C4-2B (cell line): ENCODE measurements around the gene MAP4K1.
"Not testable (repeated sequence)": the region's sequence is repeated elsewhere in the genome, so short reads cannot be mapped to it uniquely, and the experiment has no call there.

Source experiments
- H3K27ac ChIP-seq: fragments of 450-650 bp; 2 replicates; pipeline ENCODE4 v1.5.1; 2017
- ZFX ChIP-seq: fragments of 450-650 bp; IDR thresholded peaks from 2 replicates; pipeline ENCODE4 v1.6.1; 2017
- TF ChIP-seq, protein P1 (sequence below): fragments of 450-650 bp; conservative IDR thresholded peaks from 2 replicates; pipeline ENCODE4 v1.5.1; 2017; ENCODE audit warnings: mild to moderate bottlenecking

MAP4K1 gene

DNA sequence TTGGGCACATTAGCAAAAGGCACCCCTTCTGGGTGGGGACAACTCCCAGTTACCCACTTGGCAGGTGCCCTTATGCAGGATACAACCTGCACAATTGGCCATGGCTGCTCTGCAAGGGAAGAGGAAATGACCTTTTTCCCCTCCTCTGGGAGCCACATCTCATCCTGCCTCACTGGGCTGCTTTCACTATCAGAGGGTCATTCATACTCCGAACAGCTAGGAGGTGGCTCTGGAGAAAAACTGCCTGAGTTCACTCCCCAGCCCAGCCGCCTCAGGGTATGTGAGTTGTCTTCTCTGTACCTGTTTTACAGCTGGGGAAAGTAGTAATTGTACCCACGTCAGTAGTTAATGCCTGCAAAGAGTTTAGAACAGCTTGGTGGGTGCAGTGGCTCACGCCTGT lies 22.6 kb upstream of the MAP4K1 start:
- H3K27ac ChIP-seq: no peak overlapping the region
- TF ChIP-seq, protein P1, sequence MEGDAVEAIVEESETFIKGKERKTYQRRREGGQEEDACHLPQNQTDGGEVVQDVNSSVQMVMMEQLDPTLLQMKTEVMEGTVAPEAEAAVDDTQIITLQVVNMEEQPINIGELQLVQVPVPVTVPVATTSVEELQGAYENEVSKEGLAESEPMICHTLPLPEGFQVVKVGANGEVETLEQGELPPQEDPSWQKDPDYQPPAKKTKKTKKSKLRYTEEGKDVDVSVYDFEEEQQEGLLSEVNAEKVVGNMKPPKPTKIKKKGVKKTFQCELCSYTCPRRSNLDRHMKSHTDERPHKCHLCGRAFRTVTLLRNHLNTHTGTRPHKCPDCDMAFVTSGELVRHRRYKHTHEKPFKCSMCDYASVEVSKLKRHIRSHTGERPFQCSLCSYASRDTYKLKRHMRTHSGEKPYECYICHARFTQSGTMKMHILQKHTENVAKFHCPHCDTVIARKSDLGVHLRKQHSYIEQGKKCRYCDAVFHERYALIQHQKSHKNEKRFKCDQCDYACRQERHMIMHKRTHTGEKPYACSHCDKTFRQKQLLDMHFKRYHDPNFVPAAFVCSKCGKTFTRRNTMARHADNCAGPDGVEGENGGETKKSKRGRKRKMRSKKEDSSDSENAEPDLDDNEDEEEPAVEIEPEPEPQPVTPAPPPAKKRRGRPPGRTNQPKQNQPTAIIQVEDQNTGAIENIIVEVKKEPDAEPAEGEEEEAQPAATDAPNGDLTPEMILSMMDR: no peak
- TF ChIP-seq ZFX: no peak

DNA sequence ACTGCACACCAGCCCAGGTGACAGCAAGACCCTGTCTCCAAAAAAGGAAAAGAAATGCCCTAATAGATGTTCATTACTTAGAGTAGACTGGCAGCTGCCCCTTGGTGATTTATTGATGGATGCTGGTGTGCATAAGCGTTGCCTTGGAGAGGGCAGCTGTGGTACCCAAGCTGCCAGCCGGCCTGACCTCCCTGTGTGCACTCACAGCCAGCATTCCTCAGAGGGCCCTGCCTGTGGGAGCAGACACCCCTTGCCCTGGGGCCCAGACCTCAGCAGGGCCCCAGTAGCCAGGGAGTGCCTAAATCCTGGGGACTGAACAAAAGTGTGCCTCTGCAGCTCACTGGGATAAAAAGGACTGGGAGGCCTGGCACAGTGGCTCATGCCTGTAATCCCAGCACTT lies 21.9 kb upstream of the MAP4K1 start:
- TF ChIP-seq, protein P1: no peak
- TF ChIP-seq ZFX: no peak
- H3K27ac ChIP-seq: no peak overlapping the region

DNA sequence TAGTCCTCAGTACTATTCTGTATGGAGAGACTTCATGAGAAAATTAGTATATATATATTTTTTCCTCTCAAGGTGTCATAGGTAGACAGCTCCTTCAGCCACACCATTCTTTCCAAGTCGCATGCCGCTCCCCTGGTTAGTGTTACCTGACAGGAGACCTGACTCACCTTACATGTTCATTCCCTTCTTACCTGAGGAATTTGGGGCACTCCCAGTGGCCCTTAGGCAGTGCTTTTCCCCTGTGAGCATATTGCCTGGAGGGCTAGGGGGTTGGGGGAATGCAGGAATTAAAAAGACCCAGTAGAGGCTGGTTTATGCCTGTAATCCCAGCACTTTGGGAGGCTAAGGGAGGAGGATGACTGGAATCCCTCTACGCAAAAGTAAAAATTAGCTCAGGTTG lies 20.7 kb upstream of the MAP4K1 start:
- TF ChIP-seq, protein P1: no peak

DNA sequence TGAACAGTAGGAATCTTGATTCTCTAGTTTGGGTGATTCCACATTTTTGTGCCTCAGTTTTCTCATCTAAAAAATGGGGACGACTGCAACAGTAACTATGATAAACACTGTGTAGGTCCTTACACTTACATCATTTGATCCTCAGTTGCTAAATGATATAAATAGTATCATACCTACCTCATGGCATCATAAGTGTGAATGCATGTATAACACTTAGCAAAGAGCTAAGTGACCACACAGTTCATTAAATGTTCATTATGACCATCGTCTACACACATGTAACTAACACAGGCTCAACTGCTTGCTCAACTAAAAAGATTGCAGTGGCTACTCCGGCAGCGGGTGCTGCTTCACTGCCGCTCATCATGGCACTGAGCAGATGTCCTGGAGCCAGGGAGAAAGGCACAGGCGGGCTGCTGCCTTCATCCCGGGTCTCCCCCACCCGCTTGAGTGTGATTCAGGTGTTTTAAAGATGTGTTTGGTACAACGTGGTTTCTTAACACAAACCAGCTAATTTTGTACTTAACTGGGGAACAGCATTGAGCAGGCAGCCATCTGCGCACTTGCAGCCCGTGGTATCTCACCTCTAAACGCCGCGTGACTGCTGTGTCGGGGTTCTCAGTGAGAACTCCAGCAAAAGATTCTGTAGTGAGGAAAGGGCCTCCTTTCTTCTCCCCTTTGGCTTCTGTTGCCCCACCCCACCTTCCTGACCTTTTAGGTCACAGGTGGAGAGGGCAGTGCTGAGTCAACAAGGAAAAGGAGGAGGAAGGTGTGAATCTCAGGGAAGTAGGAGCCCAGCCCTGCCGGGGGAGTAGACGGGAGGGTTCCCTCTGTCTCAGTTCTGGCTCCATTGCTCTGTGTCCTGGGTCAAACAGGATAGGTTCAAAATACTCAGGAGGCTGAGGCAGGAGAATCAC lies 18.0 kb upstream of the MAP4K1 start:
- H3K27ac ChIP-seq: no peak overlapping the region

More for the DNA sequence above, 20.7 kb upstream of the MAP4K1 start:
- H3K27ac ChIP-seq: no peak overlapping the region

DNA sequence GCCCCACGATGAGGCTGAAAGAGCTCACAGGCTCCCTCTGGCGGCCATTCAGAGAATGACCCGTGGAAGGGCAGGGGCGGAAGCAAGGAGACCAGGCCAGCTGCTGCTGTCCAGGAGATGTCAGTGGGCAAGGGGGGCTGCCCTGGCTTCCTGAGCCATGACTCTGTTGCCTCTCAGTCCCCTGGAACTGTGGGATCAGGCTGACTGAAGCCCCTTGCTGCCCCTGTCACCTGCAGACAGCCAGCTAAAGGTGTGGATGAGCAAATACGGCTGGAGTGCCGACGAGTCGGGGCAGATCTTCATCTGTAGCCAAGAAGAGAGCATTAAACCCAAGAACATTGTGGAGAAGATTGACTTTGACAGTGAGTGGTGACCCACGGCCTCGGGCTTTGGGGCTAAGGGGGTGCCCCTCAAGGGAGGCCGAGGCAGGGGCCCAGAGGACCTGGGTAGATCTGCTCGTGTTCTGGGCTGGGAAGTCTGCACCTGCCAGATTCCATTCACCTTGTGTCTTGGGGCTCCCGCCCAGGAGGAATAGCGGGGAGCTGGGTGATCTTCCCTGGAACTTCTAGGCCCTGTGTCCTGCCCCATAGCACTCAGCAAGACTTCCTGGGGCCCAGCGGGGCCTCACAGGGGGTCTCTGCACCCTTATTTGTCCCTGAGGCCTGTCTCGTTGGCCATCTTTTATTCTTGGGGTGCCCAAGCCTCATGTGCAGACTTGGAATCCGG lies 17.2 kb upstream of the MAP4K1 start:
- TF ChIP-seq ZFX: no peak
- TF ChIP-seq, protein P1: peak; percentile 97
- H3K27ac ChIP-seq: no peak overlapping the region

More for the DNA sequence above, 18.0 kb upstream of the MAP4K1 start:
- TF ChIP-seq ZFX: no peak
- TF ChIP-seq, protein P1: no peak

DNA sequence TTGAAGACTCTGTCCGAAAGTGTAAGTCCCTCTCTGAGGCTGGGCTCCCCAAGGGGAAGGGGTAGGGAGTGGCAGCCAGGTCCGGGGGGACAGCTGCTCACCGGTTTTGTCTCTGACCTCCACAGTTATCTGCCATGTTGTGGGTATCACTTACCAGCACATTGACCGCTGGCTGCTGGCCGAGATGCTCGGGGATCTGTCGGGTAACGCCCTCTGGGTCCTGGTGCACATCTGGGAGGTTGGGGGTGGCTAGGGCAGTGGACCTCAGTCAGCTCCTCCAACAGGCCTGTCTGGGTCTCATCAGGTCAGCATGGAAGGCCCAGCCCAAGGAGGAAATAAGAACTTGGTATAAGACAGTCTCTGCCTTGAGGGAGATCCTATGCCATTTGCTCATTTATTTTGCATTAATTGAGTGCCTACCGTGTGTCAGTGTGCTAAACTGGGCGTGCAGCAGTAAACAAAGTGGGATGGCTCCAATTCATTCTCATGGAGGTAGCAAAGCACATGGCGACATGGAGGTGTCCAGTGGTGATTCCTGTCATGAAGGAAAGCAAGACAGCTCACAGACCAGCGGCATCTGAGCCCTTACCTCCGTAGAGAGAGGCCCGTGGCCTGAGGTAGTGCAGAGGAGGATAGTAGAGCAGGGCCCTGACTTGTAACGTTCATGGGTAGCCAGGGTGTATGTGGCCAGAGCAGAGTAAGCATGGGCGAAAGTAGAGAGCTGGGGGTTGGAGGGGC lies 14.9 kb upstream of the MAP4K1 start:
- no peak overlapping the region for H3K27ac ChIP-seq
- TF ChIP-seq, protein P1: no peak
- no peak for TF ChIP-seq ZFX

DNA sequence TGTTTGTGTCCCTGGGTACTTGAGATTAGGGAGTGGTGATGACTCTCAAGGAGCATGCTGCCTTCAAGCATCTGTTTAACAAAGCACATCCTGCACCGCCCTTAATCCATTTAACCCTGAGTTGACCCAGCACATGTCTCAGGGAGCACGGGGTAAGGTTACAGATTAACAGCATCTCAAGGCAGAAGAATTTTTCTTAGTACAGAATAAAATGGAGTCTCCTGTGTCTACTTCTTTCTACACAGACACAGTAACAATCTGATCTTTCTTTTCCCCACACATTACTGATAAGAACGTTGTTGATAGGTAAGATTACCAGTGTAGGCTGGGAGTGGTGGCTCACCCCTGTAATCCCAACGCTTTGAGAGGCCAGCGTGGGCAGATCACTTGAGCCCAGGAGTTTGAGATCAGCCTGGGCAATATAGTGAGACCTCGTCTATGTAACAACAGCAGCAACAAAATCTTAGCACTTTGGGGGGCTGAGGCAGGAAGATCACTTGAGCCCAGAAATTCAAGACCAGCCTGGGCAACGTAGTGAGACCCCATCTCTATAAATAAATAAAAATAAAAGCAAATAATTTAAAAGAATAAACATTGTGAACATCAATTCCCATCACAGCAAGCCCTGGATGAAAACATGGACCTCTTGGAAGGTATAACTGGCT lies 14.2 kb upstream of the MAP4K1 start:
- not testable (repeated sequence) for H3K27ac ChIP-seq

DNA sequence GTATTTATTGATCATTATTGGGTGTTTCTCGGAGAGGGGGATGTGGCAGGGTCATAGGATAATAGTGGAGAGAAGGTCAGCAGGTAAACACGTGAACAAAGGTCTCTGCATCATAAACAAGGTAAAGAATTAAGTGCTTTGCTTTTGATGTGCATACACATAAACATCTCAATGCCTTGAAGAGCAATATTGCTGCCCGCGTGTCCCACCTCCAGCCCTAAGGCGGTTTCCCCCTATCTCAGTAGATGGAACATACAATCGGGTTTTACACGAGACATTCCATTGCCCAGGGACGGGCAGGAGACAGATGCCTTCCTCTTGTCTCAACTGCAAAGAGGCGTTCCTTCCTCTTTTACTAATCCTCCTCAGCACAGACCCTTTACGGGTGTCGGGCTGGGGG lies 13.5 kb upstream of the MAP4K1 start:
- not testable (repeated sequence) for H3K27ac ChIP-seq
